NCI-H226 (cell line): ENCODE measurements around the gene PHACTR2.
A peak's percentile ranks its signal among the peaks of the same experiment; 100 is the strongest.
"Not testable (repeated sequence)": the region's sequence is repeated elsewhere in the genome, so short reads cannot be mapped to it uniquely, and the experiment has no call there.

Experiments
- DNase-seq: peaks from one replicate; pipeline ENCODE4 v3.0.0-alpha.2; 2015

PHACTR2 gene

DNA sequence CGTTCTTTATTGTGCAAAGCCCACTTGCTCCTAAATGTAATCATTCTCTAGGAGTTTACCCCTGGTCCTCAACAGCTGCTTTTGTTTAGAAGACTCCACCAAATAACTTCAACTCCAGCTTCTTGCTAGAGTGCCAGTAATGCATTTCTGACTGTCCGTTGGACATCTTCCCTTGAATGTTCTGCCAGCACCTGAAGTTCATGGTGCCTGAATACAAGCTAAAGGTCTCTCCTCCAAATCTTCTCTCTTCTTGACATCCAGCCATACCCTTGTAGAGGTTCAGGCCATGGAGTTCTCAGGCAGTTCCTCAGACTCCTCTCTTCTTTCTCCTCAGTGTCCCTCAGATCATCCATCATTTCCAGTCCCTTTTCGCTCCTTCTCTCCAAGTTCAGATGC lies 21.7 kb downstream of the PHACTR2 start:
- DNase-seq: no peak

DNA sequence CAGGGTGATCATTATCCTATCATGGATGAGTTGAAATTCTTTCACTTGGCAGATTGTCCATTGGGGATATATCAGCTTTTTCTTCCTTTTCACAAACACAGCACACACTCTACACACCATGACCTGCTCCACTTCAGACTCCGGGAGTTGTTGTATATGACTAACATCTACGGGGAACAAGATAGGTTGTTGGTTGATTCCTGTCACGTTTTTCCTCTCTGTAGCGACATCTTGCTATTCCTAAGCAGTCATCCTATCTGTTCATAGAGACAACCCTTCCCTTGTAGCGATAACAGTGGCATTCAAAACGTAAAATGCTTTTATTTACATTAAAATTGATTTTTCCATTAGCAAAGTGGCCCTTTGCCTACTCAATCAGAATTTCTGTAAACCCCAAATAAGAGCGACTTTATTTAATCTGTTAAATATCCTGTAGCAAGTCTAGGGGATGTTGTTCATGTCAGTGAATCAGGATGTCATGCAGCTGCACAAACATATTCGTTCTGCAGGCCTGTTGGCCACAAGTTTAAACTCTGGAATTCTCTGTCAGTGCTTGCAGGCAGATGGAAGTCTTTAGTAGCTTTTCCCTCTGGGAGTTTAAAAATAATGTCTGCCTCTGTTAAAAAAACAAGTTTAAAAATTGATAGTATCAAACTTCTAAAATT lies 23.1 kb downstream of the PHACTR2 start:
- no peak for DNase-seq

DNA sequence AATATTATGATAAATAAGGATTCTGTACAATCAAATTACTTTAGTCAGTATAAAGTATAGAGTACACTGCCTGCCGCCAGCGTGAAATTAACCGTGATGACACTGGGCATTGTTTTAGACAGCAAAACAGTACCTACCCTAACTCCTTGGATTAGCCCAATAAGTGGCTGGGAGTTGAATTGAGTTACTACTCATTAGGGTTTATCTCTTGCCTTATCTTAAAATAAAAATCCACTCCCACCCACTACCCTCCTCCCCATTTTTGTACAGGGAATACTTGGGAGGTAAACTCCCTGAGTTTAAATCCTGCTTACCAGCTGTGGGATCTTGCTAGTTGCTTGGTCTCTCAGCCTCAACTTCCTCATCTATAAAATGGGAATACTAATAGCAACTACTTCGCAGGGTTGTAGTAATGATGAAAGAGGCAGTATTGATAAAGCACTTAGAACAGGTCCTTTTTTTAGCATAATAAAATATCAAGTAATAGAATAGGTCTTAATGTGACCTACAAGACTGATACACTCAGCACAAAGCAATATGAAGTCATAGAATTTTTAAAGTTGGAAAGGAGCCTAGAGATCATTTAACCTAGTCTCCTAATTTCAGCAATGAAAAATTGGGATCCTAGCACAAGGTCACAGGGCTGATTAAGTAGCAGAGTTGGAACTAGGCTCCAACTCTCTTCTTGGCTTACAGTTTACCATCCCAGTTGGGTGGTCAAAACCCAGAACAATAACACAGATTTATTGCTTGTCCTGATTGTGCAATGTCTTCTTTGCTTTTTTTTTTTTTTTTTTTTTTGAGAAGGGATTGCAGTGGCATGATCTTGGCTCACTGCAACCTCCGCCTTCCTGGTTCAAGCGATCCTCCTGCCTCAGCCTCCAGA lies 23.8 kb downstream of the PHACTR2 start:
- no peak for DNase-seq

DNA sequence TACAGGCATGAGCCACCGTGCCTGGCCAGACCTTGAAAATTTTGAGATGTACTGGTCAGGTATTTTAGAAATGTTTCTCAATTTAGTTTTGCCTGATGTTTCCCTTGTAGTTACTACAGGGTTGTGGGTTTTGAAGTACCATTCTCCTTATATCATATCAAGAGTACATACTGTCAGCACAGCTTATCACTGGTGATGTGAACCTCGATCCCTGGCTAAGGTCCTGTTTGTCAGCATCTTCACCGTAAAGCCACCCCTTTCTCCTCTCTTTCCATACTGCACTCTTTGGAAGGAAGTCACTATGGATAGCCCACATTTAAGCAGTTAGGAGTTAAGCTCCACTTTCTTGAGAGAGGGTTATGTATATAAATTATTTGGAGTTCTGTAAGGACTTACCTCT lies 27.8 kb downstream of the PHACTR2 start:
- DNase-seq: no peak

- DNase-seq: no peak
Observed at GRCh38 chr6:143707697-143708096, 29.9 kb downstream of the PHACTR2 start.

GRCh38 chr6:143708889-143709288 lies 31.1 kb downstream of the PHACTR2 start:
- DNase-seq: no peak

DNA sequence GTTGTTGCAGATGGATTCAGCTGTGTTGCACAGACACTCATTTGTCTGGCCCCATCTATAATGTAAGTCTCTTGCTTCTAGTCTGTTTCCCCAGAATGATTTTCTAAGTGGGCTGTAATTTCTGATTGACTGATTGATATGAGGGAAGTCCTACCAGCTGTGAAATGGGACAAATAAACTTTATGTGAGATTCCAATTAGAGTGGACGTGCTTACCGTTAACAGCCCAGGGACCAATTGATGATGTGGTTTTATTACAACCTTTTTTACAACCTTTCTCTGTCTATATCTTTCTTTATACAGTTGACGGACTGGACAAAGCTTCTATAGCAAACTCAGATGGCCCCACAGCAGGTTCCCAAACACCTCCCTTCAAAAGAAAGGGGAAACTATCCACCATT lies 33.9 kb downstream of the PHACTR2 start:
- DNase-seq: no peak

DNA sequence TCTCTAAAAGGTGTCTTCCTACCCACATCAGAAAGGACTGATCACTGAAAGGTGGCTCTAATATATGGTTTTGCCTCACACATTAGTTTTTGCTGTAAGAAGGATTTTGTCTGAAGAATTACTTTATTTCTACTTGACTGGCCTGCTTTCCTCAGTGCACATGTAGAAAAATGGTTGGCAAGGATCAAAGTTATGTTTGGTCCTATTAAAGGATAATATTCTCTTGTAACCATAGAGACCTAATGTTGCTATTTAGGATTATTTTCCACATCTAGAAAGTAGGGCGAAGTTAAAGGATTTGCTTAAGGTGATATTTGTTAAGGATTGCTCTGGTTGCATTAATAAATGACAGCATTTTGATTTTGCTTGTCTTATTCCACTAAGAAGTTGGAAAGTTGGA lies 40.7 kb downstream of the PHACTR2 start:
- no peak for DNase-seq

GRCh38 chr6:143721642-143722041 lies 43.9 kb downstream of the PHACTR2 start:
- no peak for DNase-seq

GRCh38 chr6:143724876-143725275 lies 47.1 kb downstream of the PHACTR2 start:
- DNase-seq: no peak

DNA sequence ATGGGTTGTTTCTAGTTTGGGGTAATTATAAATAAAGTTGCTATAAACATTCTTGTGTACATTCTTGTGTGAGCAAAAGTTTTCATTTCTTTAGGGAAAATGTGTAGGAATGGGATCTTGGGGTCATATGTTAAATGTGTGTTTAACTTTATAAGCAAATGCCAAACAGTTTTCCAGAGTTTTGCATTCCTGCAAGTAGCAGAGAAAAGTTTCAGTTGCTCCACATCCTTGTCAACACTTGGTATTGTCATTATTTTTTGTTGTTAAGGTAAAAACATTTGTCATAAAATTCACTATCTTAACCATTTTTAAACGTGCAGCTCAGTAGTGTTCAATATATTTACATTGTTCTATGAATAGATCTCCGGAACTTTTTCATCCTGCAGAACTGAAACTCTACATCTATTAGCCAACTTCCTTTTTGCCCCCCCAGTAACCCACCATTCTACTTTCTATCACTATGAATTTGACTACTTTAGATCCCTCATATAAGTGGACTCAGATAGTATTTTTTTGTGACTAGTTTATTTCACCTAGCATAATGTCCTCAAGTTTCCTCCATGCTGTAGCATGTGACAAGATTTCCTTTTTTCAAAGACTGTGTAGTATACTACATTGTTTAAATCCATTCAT lies 48.4 kb downstream of the PHACTR2 start:
- DNase-seq: no peak

- peak; percentile 23 for DNase-seq
Observed at GRCh38 chr6:143727035-143727434, 49.3 kb downstream of the PHACTR2 start.

GRCh38 chr6:143731789-143732188 lies 54.0 kb downstream of the PHACTR2 start:
- no peak for DNase-seq

DNA sequence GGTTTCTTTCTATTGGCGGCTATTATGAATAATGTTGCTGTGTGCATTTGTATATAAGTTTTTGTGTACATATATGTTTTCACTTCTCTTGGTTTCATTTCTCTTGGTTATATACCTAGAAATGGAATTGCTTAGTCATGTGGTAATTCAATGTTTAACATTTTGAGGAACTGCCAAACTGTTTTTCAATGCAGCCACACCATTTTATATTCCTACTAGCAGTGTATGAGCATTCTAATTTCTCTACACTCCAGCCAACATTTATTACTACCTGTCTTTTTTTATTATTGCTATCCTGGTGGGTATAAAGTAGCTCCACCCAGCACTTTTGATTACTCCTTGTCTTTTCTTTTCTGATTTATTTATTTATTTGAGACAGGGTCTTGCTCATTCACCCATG lies 54.8 kb downstream of the PHACTR2 start:
- no peak for DNase-seq

DNA sequence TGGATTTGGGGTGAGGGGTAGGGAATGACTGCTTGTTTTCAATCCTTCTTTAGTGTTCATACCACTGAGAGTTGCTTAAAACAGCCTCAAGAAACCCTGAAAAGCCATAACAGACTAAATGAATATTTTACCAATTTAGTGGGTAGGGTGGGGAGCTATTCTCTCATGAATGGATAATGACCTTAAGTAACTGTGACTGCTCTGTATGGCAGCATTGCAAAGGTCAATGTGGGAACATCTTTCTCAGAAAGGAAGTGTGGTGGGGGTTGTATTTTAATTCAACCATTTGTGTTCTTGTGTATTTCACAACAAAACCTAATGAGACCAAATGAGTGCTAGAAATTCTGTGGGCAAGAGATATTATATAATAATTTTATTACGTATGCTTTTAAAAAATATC lies 55.7 kb downstream of the PHACTR2 start:
- DNase-seq: no peak

- no peak for DNase-seq
Observed at GRCh38 chr6:143734641-143735063, 56.9 kb downstream of the PHACTR2 start.

GRCh38 chr6:143738072-143738690 lies 60.4 kb downstream of the PHACTR2 start:
- not testable (repeated sequence) for DNase-seq

GRCh38 chr6:143739341-143739851 lies 61.6 kb downstream of the PHACTR2 start:
- no peak for DNase-seq

DNA sequence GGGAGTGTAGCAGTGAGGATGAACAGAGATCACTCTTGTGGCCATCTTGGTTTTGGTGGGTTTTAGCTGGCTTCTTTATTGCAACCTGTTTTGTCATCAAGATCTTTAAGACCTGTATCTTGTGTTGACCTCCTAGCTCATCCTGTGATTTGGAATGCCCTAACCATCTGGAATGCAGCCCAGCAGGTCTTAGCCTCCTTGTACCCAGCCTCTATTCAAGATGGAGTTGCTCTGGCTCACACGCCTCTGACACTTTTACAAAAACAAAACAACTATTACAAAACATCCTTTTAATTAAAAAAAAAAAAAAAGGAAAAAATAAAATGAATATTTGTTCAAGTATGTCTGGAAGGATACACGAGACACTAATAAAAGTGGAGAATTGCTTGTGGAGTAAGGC lies 62.4 kb downstream of the PHACTR2 start:
- no peak for DNase-seq

- DNase-seq: no peak
Observed at GRCh38 chr6:143741480-143741879, 63.7 kb downstream of the PHACTR2 start.

DNA sequence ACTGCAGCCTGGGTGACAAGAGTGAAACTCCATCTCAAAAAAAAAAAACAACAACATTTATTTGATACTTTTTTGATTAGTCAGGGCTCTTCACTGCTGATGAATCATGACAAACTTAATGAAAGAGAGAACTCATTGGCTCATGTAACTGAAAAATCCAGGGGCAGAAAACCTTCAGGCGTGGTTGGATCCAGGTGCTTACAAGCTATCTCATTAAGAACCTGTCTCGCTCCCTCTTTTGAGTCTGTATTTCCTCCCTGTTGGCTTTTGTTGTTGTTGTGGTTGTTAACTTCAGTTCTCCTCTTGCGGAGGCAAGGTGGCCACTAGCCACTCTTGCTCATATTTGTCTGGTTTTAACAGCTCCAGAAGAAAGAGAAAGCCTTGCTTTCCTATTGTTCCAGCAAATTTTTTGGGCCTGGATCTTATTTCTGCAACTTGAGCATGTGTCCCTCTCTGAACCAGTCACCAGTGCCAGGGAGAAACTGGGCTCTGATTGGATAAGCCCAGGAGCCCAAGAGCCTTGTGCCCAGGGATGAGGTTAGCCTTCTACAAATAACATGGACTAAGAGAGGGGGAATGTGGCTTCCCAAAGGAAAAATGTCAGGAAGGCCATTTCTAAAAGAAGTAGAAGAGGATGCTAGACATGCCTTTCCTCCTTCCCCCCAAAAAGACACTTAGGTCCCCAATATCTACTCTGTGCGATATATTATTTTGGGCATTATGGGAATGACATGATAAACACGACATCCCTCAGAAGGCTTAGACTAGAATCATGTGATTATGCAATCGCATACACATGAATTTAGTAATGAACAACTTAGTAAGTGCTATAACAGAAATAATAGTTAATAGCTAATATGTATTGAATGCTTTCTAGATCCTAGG lies 64.5 kb downstream of the PHACTR2 start:
- DNase-seq: no peak

DNA sequence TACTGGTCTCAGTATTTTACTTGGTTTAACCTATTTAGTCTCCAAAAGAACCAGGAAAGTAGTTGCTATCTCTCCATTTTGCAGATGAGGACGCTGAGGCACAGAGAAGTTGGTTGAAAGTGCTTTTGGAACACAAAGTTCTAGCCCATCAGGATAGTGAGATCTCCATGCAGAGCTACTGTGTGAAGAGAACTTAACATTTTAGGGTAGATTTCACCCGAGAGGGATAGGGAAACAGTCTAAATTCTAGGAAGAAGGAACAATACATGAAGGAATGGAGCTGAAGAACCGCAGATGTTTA lies 65.1 kb downstream of the PHACTR2 start:
- DNase-seq: no peak
